NCI-H128 (cell line): ENCODE results near the gene FBXO44.

Experiments
- DNase-seq: peaks from one replicate; lab custom pipeline; 2025; ENCODE audit not compliant: unreplicated experiment; lab: John Stamatoyannopoulos, UW

Gene FBXO44

DNA sequence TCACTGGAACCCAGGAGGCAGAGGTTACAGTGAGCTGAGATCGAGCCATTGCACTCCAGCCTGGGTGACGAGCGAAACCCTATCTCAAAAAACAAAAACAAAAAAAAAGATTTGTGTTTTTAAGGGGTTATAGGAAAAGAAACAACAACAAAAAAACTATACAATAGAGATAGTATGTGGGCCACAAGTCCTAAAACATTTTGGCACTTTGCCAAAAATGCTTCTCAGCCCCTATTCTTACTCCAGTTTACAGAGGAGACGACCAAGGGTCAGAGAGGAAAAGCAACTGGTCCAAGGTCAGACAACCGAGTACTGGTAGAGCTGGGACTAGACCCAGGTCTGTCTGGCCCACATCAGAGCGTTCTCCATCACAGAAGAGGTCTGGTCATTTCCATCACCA, 3.0 kb downstream of the FBXO44 start:
- no peak for DNase-seq

DNA sequence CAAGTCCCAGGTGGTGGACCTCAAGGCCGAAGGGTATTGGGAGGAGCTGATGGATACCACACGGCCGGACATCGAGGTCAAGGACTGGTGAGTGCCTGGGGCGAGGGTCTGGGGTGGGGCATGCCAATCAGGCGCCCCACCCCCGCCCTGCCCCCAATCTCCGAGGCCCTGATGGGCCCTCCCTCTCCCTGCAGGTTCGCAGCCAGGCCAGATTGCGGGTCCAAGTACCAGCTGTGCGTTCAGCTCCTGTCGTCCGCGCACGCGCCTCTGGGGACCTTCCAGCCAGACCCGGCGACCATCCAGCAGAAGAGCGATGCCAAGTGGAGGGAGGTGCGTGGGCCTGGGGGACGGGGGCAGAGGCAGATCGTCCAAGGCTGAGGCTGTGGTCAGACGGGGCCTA, 3.9 kb downstream of the FBXO44 start:
- no peak for DNase-seq

DNA sequence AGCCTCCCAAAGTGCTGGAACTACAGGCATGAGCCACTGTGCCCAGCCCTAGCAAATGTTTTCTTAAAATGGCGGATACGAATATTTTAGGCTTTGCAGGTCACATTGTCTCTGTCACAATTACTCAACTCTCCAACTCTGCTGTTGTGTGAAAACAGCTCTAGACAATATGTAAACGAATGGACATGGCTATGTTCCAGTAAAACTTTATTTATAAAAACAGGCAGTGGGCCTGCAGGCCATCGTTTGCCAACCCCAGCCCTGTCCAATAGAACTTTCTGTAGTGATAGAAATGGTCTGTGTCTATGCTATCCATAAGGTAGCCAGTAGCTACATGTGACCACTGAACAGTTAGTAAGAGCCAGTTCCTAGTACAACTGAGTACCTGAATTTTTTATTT, 5.1 kb downstream of the FBXO44 start:
- DNase-seq = no peak

DNA sequence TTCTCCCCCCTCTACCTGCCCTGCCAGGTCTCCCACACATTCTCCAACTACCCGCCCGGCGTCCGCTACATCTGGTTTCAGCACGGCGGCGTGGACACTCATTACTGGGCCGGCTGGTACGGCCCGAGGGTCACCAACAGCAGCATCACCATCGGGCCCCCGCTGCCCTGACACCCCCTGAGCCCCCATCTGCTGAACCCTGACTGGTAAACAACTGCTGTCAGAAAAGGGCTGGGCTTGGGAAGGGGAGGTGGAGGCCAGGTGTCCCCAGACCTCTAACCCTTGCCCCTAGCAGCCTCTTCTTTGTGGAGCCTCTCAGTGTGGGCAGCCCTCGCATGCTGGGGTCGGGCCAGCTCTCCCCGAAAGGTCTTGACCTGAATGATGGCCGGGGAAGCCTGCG, 6.4 kb downstream of the FBXO44 start:
- DNase-seq = no peak

DNA sequence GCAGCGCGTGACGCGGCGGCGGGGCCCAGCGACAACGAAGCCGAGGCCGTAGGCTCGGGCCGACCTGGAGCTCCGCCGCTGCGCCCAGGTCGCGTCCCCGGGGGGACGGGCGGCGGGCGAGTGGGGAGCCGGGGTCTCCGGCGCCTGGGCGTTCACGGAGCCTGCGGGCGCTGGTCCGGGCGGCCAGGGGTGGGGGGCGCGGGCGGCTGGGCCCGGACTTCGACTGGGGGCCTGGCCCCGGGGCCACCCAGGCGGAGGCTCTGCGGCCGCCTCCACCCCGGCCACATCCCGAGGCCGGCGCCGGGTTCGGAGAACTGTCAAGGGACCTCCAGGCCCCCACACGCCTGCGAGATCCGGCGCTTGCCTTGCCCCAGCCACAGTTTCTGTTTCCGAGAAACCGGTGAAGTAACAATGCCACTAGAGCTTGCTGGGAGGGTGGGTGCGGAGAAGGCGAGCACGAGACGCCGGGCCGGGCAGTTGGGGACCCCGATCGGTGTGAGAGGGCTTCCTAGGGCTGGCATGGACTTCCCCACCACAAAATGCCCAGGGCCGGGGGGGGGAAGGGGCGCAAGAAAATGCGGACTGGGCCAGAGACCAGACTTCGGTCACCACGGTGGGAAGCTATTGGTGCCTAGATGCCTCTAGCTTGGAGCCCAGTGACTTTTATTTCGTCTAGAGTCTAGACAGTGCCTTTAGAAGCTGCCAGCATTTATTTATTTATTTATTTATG, 9.8 kb downstream of the FBXO44 start:
- DNase-seq = no peak

GRCh38 chr1:11668516-11668915, 13.8 kb downstream of the FBXO44 start:
- no peak for DNase-seq

GRCh38 chr1:11670747-11671146, 16.1 kb downstream of the FBXO44 start:
- DNase-seq = no peak

- DNase-seq = no peak
These were observed 16.5 kb downstream of the FBXO44 start for GRCh38 chr1:11671205-11671543.

GRCh38 chr1:11671544-11672286, 17.0 kb downstream of the FBXO44 start:
- no peak for DNase-seq

- DNase-seq = no peak
These were observed 18.6 kb downstream of the FBXO44 start for GRCh38 chr1:11673089-11673769.

DNA sequence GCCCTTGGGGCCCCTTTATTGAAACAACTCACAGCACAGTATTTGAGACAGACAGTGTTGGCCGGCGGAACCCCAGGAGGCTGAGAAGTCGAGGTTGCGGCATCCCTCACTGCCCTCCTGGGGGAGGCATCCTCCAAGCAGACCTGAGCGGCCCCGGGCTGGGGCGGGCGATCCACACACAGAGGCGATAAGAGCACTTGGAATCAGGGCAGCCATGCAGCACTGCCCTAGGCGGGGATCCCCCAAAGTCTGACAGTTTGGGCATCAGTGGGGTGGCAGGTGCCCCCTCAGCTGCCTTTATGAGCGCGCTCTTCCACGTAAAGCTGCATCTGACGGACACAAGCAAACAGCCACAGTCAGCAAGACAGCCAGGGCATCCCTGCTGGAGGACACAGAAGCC, 19.8 kb downstream of the FBXO44 start:
- no peak for DNase-seq

GRCh38 chr1:11675325-11675724, 20.6 kb downstream of the FBXO44 start:
- no peak for DNase-seq

- no peak for DNase-seq
These were observed 21.9 kb downstream of the FBXO44 start for GRCh38 chr1:11676386-11677103.

GRCh38 chr1:11678442-11678841, 23.8 kb downstream of the FBXO44 start:
- no peak for DNase-seq

DNA sequence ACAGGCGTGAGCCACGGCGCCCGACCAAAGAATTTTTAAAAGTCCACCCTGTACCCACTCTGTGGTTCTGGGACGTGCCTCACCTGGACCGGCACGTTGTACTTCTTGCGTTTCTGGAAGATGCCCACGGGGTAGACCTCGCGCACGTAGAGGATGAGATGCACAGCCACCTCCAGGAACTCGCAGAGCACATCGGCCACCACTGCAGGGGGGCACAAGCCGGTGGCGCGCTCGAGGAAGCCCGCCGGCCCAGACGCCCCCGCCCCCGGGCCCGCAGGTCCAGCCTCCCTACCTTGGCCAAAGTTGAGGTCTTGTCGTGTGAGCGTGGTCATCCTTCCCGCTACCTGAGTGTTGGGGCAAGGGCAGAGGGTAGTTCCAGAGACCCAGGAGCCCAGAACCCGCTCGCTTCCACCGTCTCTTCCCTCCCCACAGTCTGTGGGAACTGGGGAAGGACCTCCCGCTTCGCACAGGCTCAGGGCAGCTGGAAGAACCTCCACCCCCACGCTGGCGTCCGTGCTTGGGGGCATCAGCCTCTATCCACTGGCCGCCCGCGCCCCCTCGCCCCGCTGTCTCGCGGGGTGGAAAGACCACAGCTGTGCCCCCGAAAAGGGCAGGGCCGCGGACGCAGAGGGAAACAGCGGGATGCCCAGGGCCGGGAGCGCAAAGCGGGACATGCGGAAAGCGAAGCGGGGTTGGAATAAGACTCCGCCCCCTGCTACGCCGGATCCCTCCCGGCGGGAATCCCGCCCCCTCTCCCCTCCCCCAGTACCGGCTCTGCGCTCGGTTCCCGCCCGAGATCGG, 25.8 kb downstream of the FBXO44 start:
- no peak for DNase-seq

DNA sequence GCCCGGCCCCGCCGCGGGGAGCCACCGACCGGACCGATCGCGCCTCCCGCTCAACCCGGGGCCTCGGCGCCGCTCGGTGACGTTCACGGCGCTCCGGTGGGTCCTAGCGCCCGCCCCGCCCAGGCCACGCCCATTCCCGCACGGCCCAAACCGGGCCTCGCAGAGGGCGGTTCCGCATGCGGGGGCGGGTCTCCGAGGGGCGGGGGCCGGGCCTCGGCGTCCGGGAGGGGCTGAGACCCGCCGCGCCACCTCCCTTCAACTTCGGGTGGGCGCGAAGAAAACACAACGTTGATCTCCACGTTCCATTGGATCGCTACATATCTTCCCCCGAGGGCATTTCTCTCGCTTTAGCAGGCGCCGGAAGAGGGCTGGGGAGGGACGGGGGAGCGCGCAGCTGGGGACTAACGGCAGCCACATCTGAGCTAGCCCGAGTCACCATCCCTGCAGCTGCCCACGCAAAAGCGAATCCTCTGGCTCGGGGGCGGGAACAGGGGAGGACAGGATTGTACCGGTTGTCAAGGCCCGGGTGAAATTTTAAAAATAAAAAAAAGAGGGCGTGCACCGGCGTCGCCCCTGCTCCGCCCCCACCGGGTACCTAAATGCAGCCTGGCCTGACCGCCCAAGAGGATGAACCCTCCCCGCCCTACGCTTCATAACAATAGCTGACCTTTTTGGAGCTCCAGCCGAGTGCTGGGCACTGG, 26.5 kb downstream of the FBXO44 start, which contains the start of gene MAD2L2:
Gene MAD2L2, minus strand, starts transcription at position 78 of the 701 bp plus-strand sequence. CDS start 547 bp downstream, outside the sequence.
- peak; percentile 79 for DNase-seq

DNA sequence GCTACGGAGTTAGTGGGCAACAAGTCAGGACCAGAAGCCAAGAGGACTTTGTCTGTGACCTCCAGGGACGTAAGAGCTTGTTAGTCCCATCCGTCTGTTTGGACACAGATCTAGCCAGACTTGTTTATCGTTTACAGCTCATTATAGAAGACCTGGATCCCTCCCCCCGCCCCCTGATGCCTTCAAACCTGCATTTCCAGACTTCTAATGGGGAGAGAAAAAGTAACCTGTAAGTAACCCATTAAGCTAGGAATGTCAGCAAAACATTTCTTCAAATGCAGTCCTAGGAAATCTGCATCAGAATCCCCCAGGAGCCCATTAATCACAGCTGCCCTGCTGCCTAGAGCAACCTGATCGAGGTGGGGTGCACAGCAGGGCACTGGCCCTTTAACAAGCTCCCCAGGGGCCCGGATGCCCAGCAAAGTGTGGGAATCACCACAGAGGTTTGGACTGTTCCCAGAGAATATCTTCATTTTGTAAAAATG, 27.7 kb downstream of the FBXO44 start:
- DNase-seq = no peak

- no peak for DNase-seq
These were observed 28.1 kb downstream of the FBXO44 start for GRCh38 chr1:11682799-11683198.

DNA sequence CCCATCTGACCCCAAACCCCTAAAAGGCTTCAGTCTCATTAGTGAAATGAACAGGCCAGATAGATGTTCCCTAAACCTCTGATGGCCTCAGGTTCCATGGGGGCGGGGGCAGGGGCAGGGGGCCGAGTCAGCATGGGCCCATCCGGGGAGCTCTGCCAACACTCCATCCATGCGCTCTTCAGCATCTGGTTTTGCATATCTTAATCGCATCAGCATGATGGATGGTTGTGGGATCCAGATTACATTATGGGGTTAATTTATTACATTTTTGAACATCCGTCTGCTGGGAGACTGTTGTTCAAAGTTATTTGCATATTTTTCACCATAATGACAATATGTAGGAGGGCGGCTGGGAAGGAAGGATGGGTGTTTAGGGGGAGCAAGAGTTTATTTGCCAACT, 29.4 kb downstream of the FBXO44 start:
- DNase-seq = no peak

DNA sequence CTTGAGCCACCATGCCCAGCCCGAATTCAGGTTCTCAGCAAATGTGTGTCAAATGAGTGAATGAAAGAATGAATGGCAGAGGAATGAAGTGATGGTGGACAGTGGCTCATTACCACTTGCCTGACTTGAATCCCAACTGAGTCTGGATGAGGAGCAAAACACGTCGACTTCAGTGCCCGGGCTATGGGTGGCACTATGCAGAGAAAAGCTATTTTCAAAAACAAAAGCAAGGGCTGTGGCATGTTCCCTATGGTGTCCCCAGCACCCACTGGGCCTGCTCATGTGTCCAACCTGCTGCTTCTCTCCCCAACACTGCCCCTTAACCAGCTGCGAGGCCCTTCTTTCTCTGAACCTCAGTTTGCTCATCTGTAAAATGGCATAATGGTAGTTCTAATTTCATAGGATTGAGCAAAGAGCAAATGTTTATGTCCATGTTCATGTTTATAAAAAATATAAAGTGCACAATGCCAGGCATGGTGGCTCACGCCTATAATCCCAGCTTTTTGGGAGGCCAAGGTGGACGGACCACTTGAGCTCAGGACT, 30.6 kb downstream of the FBXO44 start:
- no peak for DNase-seq
